T-cell (primary cell): ENCODE results near the gene GPATCH2L. TPM values are rescaled to one million over a fixed set of nuclear protein-coding genes. Genes with fewer than 3 reads are reported as not detected.

Experiments
- ATAC-seq, 4 experiments: fragments of 200-7000 bp in 3 of 4; fragments of 150-1000 bp in 1 of 4; cut with Tn5 transposase; replicated peaks in 1 of 4; 1 replicate in 3 of 4; 2 replicates in 1 of 4; pipeline ENCODE4 v1.10.0; 2021; ENCODE audit warnings: moderate library complexity in 3 of 4, mild to moderate bottlenecking in 2 of 4, moderate number of reproducible peaks in 1 of 4
- CTCF ChIA-PET, 2 donors: fragments of 300-600 bp; sonication (Branson Sonifier 250); formaldehyde crosslinking; loops; one replicate each; lab custom pipeline; 2022; ENCODE audit warnings: antibody characterized with exemption in 2 of 2; lab: Charles Lee
- POLR2A ChIA-PET, 2 donors: fragments of 300-600 bp; sonication (Branson Sonifier 250); formaldehyde crosslinking; loops; one replicate each; lab custom pipeline; 2022; ENCODE audit warnings: antibody characterized with exemption in 2 of 2; lab: Charles Lee
- DNase-seq, 35 experiments: peaks; one replicate each; pipeline versions ENCODE4 v3.0.0 to v3.0.0-alpha.2; 2013 to 2023
- H3K27ac ChIP-seq: one replicate; pipeline ENCODE4 v1.5.1; 2013; ENCODE audit warnings: low read length
- H3K27me3 ChIP-seq, 2 experiments: replicated peaks in 1 of 2; 1 replicate in 1 of 2; 2 replicates in 1 of 2; pipeline versions ENCODE4 v1.6.1 to v1.7.0; 2013; ENCODE audit warnings: low read length in 1 of 2, mixed read lengths in 1 of 2; ENCODE audit not compliant: control insufficient read depth in 2 of 2, insufficient read depth in 2 of 2; ENCODE audit errors: extremely low read depth in 1 of 2
- H3K36me3 ChIP-seq, 2 donors: 1 replicate in 1 of 2; 2 replicates in 1 of 2; pipeline versions ENCODE4 v1.6.1 to v1.7.0; 2013; ENCODE audit warnings: low read length in 1 of 2; ENCODE audit not compliant: control insufficient read depth in 2 of 2, insufficient read depth in 1 of 2; ENCODE audit errors: extremely low read depth in 1 of 2
- H3K4me1 ChIP-seq, 2 experiments: 1 replicate in 1 of 2; 2 replicates in 1 of 2; pipeline versions ENCODE4 v1.6.1 to v1.7.0; 2013; ENCODE audit warnings: low read length in 2 of 2, mixed read lengths in 1 of 2; ENCODE audit not compliant: insufficient read depth in 2 of 2, control insufficient read depth in 1 of 2; ENCODE audit errors: extremely low read depth in 1 of 2
- H3K4me3 ChIP-seq, 2 donors: 1 replicate in 1 of 2; 2 replicates in 1 of 2; pipeline versions ENCODE4 v1.5.1 to v1.7.0; 2013; ENCODE audit warnings: mild to moderate bottlenecking in 2 of 2, low read length in 1 of 2, moderate library complexity in 1 of 2; ENCODE audit not compliant: control insufficient read depth in 1 of 2; ENCODE audit errors: extremely low read depth in 1 of 2
- H3K9me3 ChIP-seq: 2 replicates; pipeline ENCODE4 v1.7.0; 2013
- H3K27ac Mint-ChIP-seq, 2 donors: one replicate each; pipeline ENCODE4 v1.8.0; 2020 to 2021; ENCODE audit warnings: mild to moderate bottlenecking in 2 of 2, mixed read lengths in 2 of 2
- H3K27me3 Mint-ChIP-seq, 2 donors: one replicate each; pipeline ENCODE4 v1.8.0; 2021 to 2022; ENCODE audit warnings: mixed read lengths in 2 of 2
- H3K36me3 Mint-ChIP-seq: one replicate; pipeline ENCODE4 v1.8.0; 2021; ENCODE audit warnings: mixed read lengths
- H3K4me1 Mint-ChIP-seq, 3 donors: one replicate each; pipeline ENCODE4 v1.8.0; 2020 to 2022; ENCODE audit warnings: mixed read lengths in 3 of 3, mild to moderate bottlenecking in 1 of 3
- H3K4me3 Mint-ChIP-seq, 3 donors: one replicate each; pipeline ENCODE4 v1.8.0; 2020 to 2022; ENCODE audit warnings: mild to moderate bottlenecking in 3 of 3, mixed read lengths in 3 of 3, moderate library complexity in 3 of 3
- H3K9me3 Mint-ChIP-seq, 3 donors: one replicate each; pipeline ENCODE4 v1.8.0; 2020 to 2022; ENCODE audit warnings: mixed read lengths in 3 of 3
- WGBS: methylation state at CpG from one replicate; pipeline ENCODE4 v1.1.5; 2013; ENCODE audit warnings: missing lambda C conversion rate; ENCODE audit not compliant: insufficient coverage; 5-methylcytosine and 5-hydroxymethylcytosine counted together
- total RNA-seq, 35 experiments: library from RNA in 6 of 35; stranded (reverse) in 6 of 35; fragments of 120-200 nt in 1 of 35; gene quantifications; one replicate each; pipeline versions ENCODE4 v1.2.1 to v1.2.4 and lab custom pipeline; 2013 to 2026

Gene GPATCH2L
- total RNA-seq, 5 donors from 2014 or later (not counting 1 experiment from before 2014, with no cell fraction given) = 58.5 to 74.6 (median 72.1) TPM

DNA sequence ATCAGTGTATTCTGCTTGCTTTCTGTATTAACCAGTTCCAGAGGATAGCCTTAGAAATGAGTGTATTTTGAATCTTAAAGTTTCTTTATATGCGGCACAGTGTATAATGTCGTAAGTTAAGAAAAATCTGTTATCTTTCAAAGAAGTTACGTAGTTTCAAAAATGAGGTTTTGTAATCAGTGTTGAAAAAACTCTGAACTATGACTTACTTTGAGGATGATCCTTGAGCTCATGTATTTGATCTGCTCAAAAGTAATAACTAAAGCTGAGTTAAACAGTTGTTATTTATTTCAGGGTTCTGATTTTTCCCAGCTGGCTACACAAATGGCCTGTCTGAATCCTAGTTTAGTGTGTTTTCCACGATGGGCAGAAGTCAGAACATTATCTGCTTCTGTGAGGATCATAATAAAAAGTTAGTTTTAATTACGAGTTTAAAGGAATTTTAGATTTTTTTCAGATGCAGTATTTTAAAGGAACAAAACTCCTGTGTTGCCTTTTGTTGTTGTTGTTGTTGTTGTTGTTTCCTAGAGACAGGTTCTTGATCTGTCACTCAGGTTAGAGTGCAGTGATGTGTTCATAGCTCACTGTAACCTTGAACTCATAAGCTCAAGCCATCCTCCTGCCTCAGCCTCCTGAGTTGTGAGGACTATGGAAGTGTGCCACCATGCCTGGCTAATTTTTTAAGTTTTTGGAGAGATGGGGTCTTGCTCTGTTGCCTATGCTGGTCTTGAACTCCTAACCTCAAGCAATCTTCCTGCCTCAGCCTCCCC, 52.9 kb downstream of the GPATCH2L start:
- H3K36me3 Mint-ChIP-seq = peaks cover 55% of the 10 kb centered on the region
- no peaks in the 10 kb centered on the region for H3K27me3 Mint-ChIP-seq
- CTCF ChIA-PET = interaction anchor here in 1 of 2 donors (0.6 kb wide), 1 partner anchor 667 kb away, joined by 4 read pairs; no protein-coding TSS in a partner anchor

DNA sequence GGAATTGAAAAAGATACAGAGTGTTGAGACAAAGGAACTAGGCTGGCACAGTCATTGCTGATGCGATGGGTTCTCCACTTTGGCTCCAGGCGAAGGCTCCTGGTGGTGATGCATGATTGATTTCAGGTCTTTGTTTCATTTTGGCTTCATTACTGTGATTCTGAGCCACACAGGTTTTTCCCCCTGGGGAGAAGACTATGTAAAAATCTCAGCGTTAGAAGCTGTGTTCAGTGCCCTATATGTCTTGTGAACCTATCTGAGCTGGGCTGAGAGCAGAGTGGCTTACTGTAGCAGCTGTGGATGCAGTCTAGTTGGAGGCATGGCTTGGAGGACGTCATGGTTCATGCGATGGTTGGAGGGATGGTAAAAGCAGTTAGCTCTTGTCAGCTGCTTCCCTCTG, 54.0 kb downstream of the GPATCH2L start:
- Mint-ChIP-seq H3K4me1 (no peaks in the 10 kb centered on the region), H3K27ac (no peak overlapping the region), H3K4me3 (no peak overlapping the region), H3K27me3 (no peaks in the 10 kb centered on the region), H3K9me3 (no peaks in the 10 kb centered on the region), H3K36me3 (peaks cover 44% of the 10 kb centered on the region)
- ATAC-seq = no peak
- H3K4me3 ChIP-seq = no peak overlapping the region
- no peaks in the 10 kb centered on the region for H3K4me1 ChIP-seq
- peaks cover 4 to 19% of the 10 kb centered on the region in 2 donors for H3K36me3 ChIP-seq
- POLR2A ChIA-PET = no interaction called here
- H3K9me3 ChIP-seq = no peaks in the 10 kb centered on the region
- DNase-seq = no peak
- H3K27ac ChIP-seq = no peak overlapping the region
- no peaks in the 10 kb centered on the region for H3K27me3 ChIP-seq
- CTCF ChIA-PET = no interaction called here
- 100% methylated on average over 5 of the region's 5 CpGs for WGBS

More for the DNA sequence above, 52.9 kb downstream of the GPATCH2L start:
- DNase-seq = no peak
- Mint-ChIP-seq H3K27ac (no peak overlapping the region), H3K9me3 (no peaks in the 10 kb centered on the region), H3K4me3 (no peak overlapping the region), H3K4me1 (no peaks in the 10 kb centered on the region)
- no peaks in the 10 kb centered on the region for H3K4me1 ChIP-seq
- WGBS = 100% methylated on average over 3 of the region's 5 CpGs
- H3K27me3 ChIP-seq = no peaks in the 10 kb centered on the region
- POLR2A ChIA-PET = interaction anchor here in 1 of 2 donors (0.5 kb wide), 1 partner anchor 606 kb away, joined by 4 read pairs; no protein-coding TSS in a partner anchor
- no peak overlapping the region for H3K4me3 ChIP-seq
- H3K36me3 ChIP-seq = peaks cover 4 to 19% of the 10 kb centered on the region in 2 donors
- no peak for ATAC-seq
- no peak overlapping the region for H3K27ac ChIP-seq
- H3K9me3 ChIP-seq = no peaks in the 10 kb centered on the region

DNA sequence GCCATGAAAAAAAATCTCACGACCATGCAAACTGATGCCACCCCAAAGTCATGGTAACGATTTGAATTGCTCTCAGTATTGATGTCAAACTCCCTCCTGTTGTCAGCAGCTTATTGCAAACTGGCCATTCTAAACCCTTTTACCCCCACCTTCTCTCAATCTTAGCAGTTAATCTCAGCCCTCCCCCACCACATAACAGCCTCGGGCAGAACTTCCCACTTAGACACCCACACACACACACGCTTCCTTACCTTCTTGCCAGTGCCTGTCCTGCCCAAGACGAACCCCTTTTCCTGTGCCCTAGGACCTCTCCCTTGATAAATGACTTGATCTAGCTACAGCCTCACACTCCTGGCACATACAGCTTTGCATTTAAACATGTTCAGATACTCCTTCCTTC, 56.6 kb downstream of the GPATCH2L start:
- Histone ChIP-seq H3K9me3 (no peaks in the 10 kb centered on the region), H3K27ac (no peak overlapping the region), H3K36me3 (peaks cover 0 to 4% of the 10 kb centered on the region in 2 donors), H3K27me3 (no peaks in the 10 kb centered on the region), H3K4me1 (no peaks in the 10 kb centered on the region), H3K4me3 (no peak overlapping the region)
- CTCF ChIA-PET = no interaction called here
- no peak overlapping the region for H3K27ac Mint-ChIP-seq
- H3K27me3 Mint-ChIP-seq = no peaks in the 10 kb centered on the region
- peaks cover 20% of the 10 kb centered on the region for H3K36me3 Mint-ChIP-seq
- no peak overlapping the region for H3K4me3 Mint-ChIP-seq
- H3K4me1 Mint-ChIP-seq = no peaks in the 10 kb centered on the region
- peaks cover 0 to 4% (median 4%) of the 10 kb centered on the region in 3 donors for H3K9me3 Mint-ChIP-seq
- no peak for DNase-seq
- no peak for ATAC-seq
- POLR2A ChIA-PET = no interaction called here
- WGBS = 63% methylated on average over 5 of the region's 5 CpGs

DNA sequence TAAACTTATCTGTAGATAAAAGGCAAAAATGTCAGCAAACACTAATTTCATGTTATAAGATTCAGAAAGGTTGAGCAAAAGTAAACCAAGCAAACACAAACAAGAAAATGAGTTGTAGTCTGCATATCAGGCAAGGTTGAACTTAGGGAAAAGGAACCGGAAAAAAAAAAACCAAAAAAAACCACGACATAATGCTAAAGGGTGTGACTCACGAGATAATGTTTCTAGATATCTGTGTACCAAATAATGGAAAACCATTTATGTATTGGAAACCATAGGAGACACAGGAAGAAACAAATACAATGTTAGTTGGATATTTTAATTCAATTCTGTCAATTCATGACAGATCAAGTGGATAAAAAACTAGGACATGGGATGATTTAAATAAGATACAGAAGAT, 60.5 kb downstream of the GPATCH2L start:
- H3K4me3 Mint-ChIP-seq = no peak overlapping the region
- CTCF ChIA-PET = no interaction called here

DNA sequence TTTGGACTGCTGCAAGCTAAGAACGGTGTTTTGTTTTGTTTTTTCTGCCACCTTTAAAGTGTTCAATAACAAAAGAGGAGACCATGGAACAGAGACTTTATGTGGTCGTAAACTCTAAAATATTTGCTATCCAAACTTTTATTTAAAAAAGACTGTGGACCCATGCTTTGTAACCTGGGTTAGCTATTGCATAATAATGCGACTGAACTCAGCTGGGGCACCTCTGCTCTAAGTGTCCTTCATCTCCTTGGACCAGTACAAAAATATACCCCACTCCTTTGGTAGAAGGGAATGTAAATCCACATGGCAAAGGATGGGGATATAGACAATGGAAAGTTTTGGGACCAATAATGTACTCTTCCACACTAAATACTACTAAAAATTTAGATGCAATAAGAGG, 65.5 kb downstream of the GPATCH2L start:
- H3K27me3 ChIP-seq = no peaks in the 10 kb centered on the region
- no peak overlapping the region for H3K27ac ChIP-seq
- POLR2A ChIA-PET = interaction anchor here (0.6 to 0.7 kb wide), 3 partner anchors 43 to 359 kb away, joined by 3 to 17 read pairs (median 3); partner anchors contain the start of gene GPATCH2L (in 1 of the 2)
- ATAC-seq = no peak
- no peaks in the 10 kb centered on the region for H3K36me3 ChIP-seq
- Mint-ChIP-seq H3K4me1 (no peaks in the 10 kb centered on the region), H3K4me3 (no peak overlapping the region), H3K27me3 (no peaks in the 10 kb centered on the region), H3K36me3 (peaks cover 6% of the 10 kb centered on the region), H3K27ac (no peak overlapping the region), H3K9me3 (peaks cover 6 to 19% (median 8%) of the 10 kb centered on the region in 3 donors)
- no peak for DNase-seq
- H3K4me3 ChIP-seq = no peak overlapping the region
- H3K4me1 ChIP-seq = no peaks in the 10 kb centered on the region
- WGBS = no CpG with 5 or more reads among the region's 3 CpGs
- no peaks in the 10 kb centered on the region for H3K9me3 ChIP-seq
- CTCF ChIA-PET = no interaction called here

More for the DNA sequence above, 60.5 kb downstream of the GPATCH2L start:
- Mint-ChIP-seq H3K36me3 (peaks cover 10% of the 10 kb centered on the region), H3K27me3 (no peaks in the 10 kb centered on the region), H3K9me3 (peaks cover 4 to 7% (median 6%) of the 10 kb centered on the region in 3 donors), H3K4me1 (no peaks in the 10 kb centered on the region), H3K27ac (no peak overlapping the region)
- Histone ChIP-seq H3K27me3 (no peaks in the 10 kb centered on the region), H3K4me1 (no peaks in the 10 kb centered on the region), H3K27ac (no peak overlapping the region), H3K36me3 (no peaks in the 10 kb centered on the region), H3K9me3 (no peaks in the 10 kb centered on the region), H3K4me3 (no peak overlapping the region)
- POLR2A ChIA-PET = no interaction called here
- no peak for ATAC-seq
- WGBS = no CpG with 5 or more reads among the region's 3 CpGs
- DNase-seq = no peak

DNA sequence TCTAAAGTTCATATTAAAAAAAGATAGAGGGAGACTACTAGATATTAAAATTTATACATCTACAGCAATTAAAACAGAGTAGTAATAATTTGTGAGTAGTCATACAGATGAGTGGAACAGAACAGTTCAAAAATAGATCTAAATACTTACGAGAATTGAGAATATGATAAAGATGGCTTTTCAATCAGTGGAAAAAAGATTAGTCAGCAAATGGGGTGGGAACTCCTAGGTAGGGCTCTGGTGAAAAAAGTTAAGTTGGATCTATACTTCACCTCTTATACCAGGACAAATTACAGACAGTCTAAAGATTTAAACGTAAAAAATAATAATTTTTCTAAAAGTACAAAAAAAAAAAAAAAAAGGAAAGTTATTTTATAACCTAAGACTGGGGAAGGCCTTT, 66.9 kb downstream of the GPATCH2L start:
- no peak for DNase-seq
- no peaks in the 10 kb centered on the region for H3K36me3 ChIP-seq
- Mint-ChIP-seq H3K4me3 (no peak overlapping the region), H3K36me3 (peaks cover 6% of the 10 kb centered on the region), H3K9me3 (peaks cover 3 to 22% (median 8%) of the 10 kb centered on the region in 3 donors), H3K4me1 (no peaks in the 10 kb centered on the region), H3K27ac (no peak overlapping the region), H3K27me3 (no peaks in the 10 kb centered on the region)
- no peak overlapping the region for H3K4me3 ChIP-seq
- ATAC-seq = no peak
- H3K27ac ChIP-seq = no peak overlapping the region
- no peaks in the 10 kb centered on the region for H3K27me3 ChIP-seq
- ChIA-PET POLR2A (no interaction called here), CTCF (no interaction called here)
- no peaks in the 10 kb centered on the region for H3K9me3 ChIP-seq
- H3K4me1 ChIP-seq = no peaks in the 10 kb centered on the region
- no CpG with 5 or more reads among the region's 2 CpGs for WGBS
